ENCODE measurements around the gene CPED1. TPM values are rescaled to one million over a fixed set of nuclear protein-coding genes. Genes with fewer than 3 reads are reported as not detected.

Gene CPED1
- total RNA-seq, 1 donor from 2014 or later, result 3.9 TPM

- Mint-ChIP-seq H3K27me3 (ENCODE audit: unreplicated experiment) (peaks cover 2% of the 10 kb centered on the region), H3K36me3 (ENCODE audit: unreplicated experiment) (no peaks in the 10 kb centered on the region), H3K27ac (ENCODE audit: unreplicated experiment) (no peak overlapping the region), H3K9me3 (ENCODE audit: unreplicated experiment) (no peaks in the 10 kb centered on the region), H3K4me1 (ENCODE audit: unreplicated experiment) (peaks cover 5% of the 10 kb centered on the region), H3K4me3 (ENCODE audit: unreplicated experiment) (no peak overlapping the region)
- no peak for TF ChIP-seq CTCF (IDR thresholded peaks at IDR 0.05)
- DNase-seq (ENCODE audit: extremely low spot score, unreplicated experiment), result no peak
Measured at GRCh38 chr7:121008816-121009215, 20.3 kb downstream of the CPED1 start.

- no peak for DNase-seq (ENCODE audit: extremely low spot score, unreplicated experiment)
- no peak for TF ChIP-seq CTCF (IDR thresholded peaks at IDR 0.05)
Measured at GRCh38 chr7:121011401-121011800, 22.9 kb downstream of the CPED1 start.

GRCh38 chr7:121012170-121012874 lies 23.8 kb downstream of the CPED1 start:
- TF ChIP-seq CTCF (IDR thresholded peaks at IDR 0.05), result no peak
- no peak for DNase-seq (ENCODE audit: extremely low spot score, unreplicated experiment)
- H3K4me1 Mint-ChIP-seq (ENCODE audit: unreplicated experiment), result peaks cover 11% of the 10 kb centered on the region
- H3K36me3 Mint-ChIP-seq (ENCODE audit: unreplicated experiment), result no peaks in the 10 kb centered on the region
- no peaks in the 10 kb centered on the region for H3K9me3 Mint-ChIP-seq (ENCODE audit: unreplicated experiment)
- H3K27me3 Mint-ChIP-seq (ENCODE audit: unreplicated experiment), result no peaks in the 10 kb centered on the region
- H3K4me3 Mint-ChIP-seq (ENCODE audit: unreplicated experiment), result no peak overlapping the region
- H3K27ac Mint-ChIP-seq (ENCODE audit: unreplicated experiment), result no peak overlapping the region

More at GRCh38 chr7:121011401-121011800, 22.9 kb downstream of the CPED1 start:
- Mint-ChIP-seq H3K4me3 (ENCODE audit: unreplicated experiment) (no peak overlapping the region), H3K9me3 (ENCODE audit: unreplicated experiment) (no peaks in the 10 kb centered on the region), H3K27me3 (ENCODE audit: unreplicated experiment) (peaks cover 2% of the 10 kb centered on the region), H3K36me3 (ENCODE audit: unreplicated experiment) (no peaks in the 10 kb centered on the region), H3K27ac (ENCODE audit: unreplicated experiment) (no peak overlapping the region), H3K4me1 (ENCODE audit: unreplicated experiment) (peaks cover 5% of the 10 kb centered on the region)

DNA sequence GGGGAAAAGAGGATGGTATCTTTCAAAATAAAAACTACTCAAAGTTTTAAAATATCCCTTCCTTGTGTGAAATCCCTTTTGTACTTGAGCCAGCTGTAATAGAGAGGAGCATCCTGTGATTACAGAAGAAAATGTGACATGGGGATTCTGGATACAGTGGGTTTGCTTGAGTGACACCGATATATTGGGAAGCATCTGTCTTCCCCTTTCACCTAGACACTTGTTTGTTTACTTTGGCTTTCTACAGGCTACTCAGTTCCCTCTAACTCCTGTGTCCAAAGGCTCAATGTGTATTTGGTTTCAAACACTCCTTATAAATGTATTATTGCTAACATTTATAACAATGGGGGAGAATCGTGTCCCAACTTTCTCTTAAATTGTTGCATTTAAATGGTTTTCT lies 24.4 kb downstream of the CPED1 start:
- TF ChIP-seq CTCF (IDR thresholded peaks at IDR 0.05), result no peak
- Mint-ChIP-seq H3K4me1 (ENCODE audit: unreplicated experiment) (peaks cover 17% of the 10 kb centered on the region), H3K4me3 (ENCODE audit: unreplicated experiment) (no peak overlapping the region), H3K27me3 (ENCODE audit: unreplicated experiment) (no peaks in the 10 kb centered on the region), H3K27ac (ENCODE audit: unreplicated experiment) (no peak overlapping the region), H3K9me3 (ENCODE audit: unreplicated experiment) (no peaks in the 10 kb centered on the region), H3K36me3 (ENCODE audit: unreplicated experiment) (no peaks in the 10 kb centered on the region)
- no peak for DNase-seq (ENCODE audit: extremely low spot score, unreplicated experiment)

DNA sequence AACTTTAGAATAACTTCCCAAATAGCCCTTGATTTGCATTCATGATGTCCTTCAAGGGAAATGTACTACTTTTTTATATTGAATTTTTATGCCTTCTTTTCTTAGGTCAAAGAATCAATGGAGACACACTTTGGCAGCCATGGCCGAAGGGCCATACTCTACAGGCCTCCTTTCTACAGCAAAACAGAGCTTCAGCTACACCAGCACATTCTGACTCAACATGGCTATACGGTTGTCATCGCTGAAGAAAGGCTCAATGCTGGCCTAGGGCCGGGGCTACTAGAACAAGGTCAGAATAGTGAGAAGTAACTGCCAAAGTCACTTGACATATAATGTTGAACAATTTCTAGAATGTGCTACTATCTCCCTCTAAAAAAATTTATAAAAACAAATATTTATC lies 27.0 kb downstream of the CPED1 start:
- H3K36me3 Mint-ChIP-seq (ENCODE audit: unreplicated experiment), result no peaks in the 10 kb centered on the region
- no peak overlapping the region for H3K27ac Mint-ChIP-seq (ENCODE audit: unreplicated experiment)
- no peak for TF ChIP-seq CTCF (IDR thresholded peaks at IDR 0.05)
- no peak overlapping the region for H3K4me3 Mint-ChIP-seq (ENCODE audit: unreplicated experiment)
- DNase-seq (ENCODE audit: extremely low spot score, unreplicated experiment), result no peak
- no peaks in the 10 kb centered on the region for H3K9me3 Mint-ChIP-seq (ENCODE audit: unreplicated experiment)
- H3K4me1 Mint-ChIP-seq (ENCODE audit: unreplicated experiment), result peaks cover 33% of the 10 kb centered on the region
- H3K27me3 Mint-ChIP-seq (ENCODE audit: unreplicated experiment), result no peaks in the 10 kb centered on the region

Measured in osteocyte (in vitro differentiated cells).